ENCODE data around the gene LITAF. TPM values are rescaled to one million over a fixed set of nuclear protein-coding genes. Genes with fewer than 3 reads are reported as not detected.

Gene LITAF
- total RNA-seq, 2 experiments from 2014 or later, result 12.2 to 43.2 TPM

DNA sequence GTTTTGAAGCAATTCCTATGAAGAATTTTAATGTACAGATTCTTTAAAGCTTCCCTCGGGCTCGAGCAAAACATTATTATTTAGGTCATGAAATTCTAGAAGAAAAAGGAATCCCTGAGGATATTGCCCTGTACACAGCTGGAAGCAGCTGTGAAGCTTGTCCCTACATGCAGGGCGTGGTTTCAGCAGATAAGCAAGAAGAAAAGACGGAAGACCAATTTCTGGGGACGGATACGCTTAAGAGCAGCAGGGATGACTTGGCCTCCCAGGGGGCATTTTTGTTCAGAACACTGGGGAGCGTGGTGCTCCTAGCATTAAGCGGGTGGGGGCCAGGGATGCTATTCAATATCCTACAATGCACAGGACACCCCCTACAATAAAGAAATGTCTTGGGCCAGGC is 34.3 kb downstream of the LITAF start:
- ChIA-PET CTCF (ENCODE audit: unreplicated experiment) (no interaction called here), POLR2A (interaction anchor here (1.0 kb wide), 1 partner anchor 35 kb away, joined by 3 read pairs; the partner anchor contains the start of gene LITAF)
- intact Hi-C loops (cut with micrococcal nuclease; ENCODE audit: unreplicated experiment), result no loop called here
- no peak for TF ChIP-seq EZH2phosphoT487 (IDR thresholded peaks at IDR 0.05; ENCODE audit: borderline replicate concordance, low read depth, low read length)
- no peaks in the 10 kb centered on the region for H4K20me1 ChIP-seq (ENCODE audit: insufficient read depth, low read length)
- BruUV-seq (replicated peaks), result no TSS peak
- no peak for DNase-seq (ENCODE audit: low spot score)
- peaks cover 8% of the 10 kb centered on the region; the same call in 1 of the 2 replicates for H3K9me3 ChIP-seq (ENCODE audit: low read length)
- no peak overlapping the region for H3K4me2 ChIP-seq (ENCODE audit: low read length)
- no peaks in the 10 kb centered on the region for H3K4me1 ChIP-seq (ENCODE audit: insufficient read depth, low read length, poor library complexity, severe bottlenecking)
- no peak overlapping the region for H3K27ac ChIP-seq (ENCODE audit: low read depth, low read length, poor library complexity, severe bottlenecking)
- peaks cover 13% of the 10 kb centered on the region; the same call in 1 of the 2 replicates for H3K36me3 ChIP-seq (ENCODE audit: insufficient read depth, low read length)
- H3K79me2 ChIP-seq (ENCODE audit: insufficient read depth, low read depth, low read length), result no peaks in the 10 kb centered on the region
- no peaks in the 10 kb centered on the region for H3K9me2 ChIP-seq (ENCODE audit: insufficient read depth, low read length)
- H3K4me3 ChIP-seq (ENCODE audit: low read depth, low read length, poor library complexity, severe bottlenecking), result no peak overlapping the region
- no peak overlapping the region for H2AFZ ChIP-seq (ENCODE audit: low read length)

DNA sequence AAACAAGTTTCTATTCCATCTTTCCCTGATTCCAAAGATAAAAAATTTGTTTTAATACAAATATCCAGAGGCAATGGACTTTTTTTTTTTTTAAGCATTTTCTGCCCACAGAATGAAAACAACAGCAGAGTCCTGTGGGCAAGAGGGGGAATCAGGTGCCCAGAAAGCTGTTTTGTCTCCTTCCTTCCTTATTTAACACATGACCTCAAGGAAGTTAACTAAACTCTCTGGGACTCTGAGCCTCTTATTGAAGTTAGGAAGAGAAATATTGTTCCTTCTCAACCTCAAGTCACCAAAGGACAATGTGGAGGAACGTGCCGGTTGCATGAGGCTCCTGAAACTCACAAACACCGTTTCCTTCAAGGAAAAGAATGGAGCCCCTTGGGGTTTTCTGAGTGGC is 34.9 kb downstream of the LITAF start:
- ChIA-PET POLR2A (interaction anchor here (1.0 kb wide), 1 partner anchor 36 kb away, joined by 3 read pairs; the partner anchor contains the start of gene LITAF), CTCF (ENCODE audit: unreplicated experiment) (no interaction called here)
- Histone ChIP-seq H3K4me1 (ENCODE audit: insufficient read depth, low read length, poor library complexity, severe bottlenecking) (no peaks in the 10 kb centered on the region), H2AFZ (ENCODE audit: low read length) (no peak overlapping the region), H3K36me3 (ENCODE audit: insufficient read depth, low read length) (peaks cover 13% of the 10 kb centered on the region; the same call in 1 of the 2 replicates), H3K27ac (ENCODE audit: low read depth, low read length, poor library complexity, severe bottlenecking) (no peak overlapping the region), H4K20me1 (ENCODE audit: insufficient read depth, low read length) (no peaks in the 10 kb centered on the region), H3K9me3 (ENCODE audit: low read length) (peaks cover 6% of the 10 kb centered on the region; the same call in 1 of the 2 replicates), H3K4me3 (ENCODE audit: low read depth, low read length, poor library complexity, severe bottlenecking) (no peak overlapping the region), H3K79me2 (ENCODE audit: insufficient read depth, low read depth, low read length) (no peaks in the 10 kb centered on the region), H3K4me2 (ENCODE audit: low read length) (no peak overlapping the region), H3K9me2 (ENCODE audit: insufficient read depth, low read length) (no peaks in the 10 kb centered on the region)
- no peak for DNase-seq (ENCODE audit: low spot score)
- TF ChIP-seq CTCF (conservative IDR thresholded peaks at IDR 0.05; ENCODE audit: low read length), result no peak
- TF ChIP-seq EZH2phosphoT487 (IDR thresholded peaks at IDR 0.05; ENCODE audit: borderline replicate concordance, low read depth, low read length), result no peak
- no TSS peak for BruUV-seq (replicated peaks)
- intact Hi-C loops (cut with micrococcal nuclease; ENCODE audit: unreplicated experiment), result no loop called here

- ChIA-PET POLR2A (interaction anchor here (0.6 kb wide), 1 partner anchor 263 kb away, joined by 3 read pairs; no protein-coding TSS in a partner anchor), CTCF (ENCODE audit: unreplicated experiment) (no interaction called here)
- TF ChIP-seq CTCF (conservative IDR thresholded peaks at IDR 0.05; ENCODE audit: low read length) (no peak), EZH2phosphoT487 (IDR thresholded peaks at IDR 0.05; ENCODE audit: borderline replicate concordance, low read depth, low read length) (no peak)
- intact Hi-C loops (cut with micrococcal nuclease; ENCODE audit: unreplicated experiment), result no loop called here
- Histone ChIP-seq H3K9me2 (ENCODE audit: insufficient read depth, low read length) (no peaks in the 10 kb centered on the region), H3K36me3 (ENCODE audit: insufficient read depth, low read length) (peaks cover 6% of the 10 kb centered on the region; the same call in 1 of the 2 replicates), H4K20me1 (ENCODE audit: insufficient read depth, low read length) (no peaks in the 10 kb centered on the region), H3K27ac (ENCODE audit: low read depth, low read length, poor library complexity, severe bottlenecking) (no peak overlapping the region), H3K4me1 (ENCODE audit: insufficient read depth, low read length, poor library complexity, severe bottlenecking) (no peaks in the 10 kb centered on the region), H3K4me3 (ENCODE audit: low read depth, low read length, poor library complexity, severe bottlenecking) (no peak overlapping the region), H3K9me3 (ENCODE audit: low read length) (no peaks in the 10 kb centered on the region), H3K4me2 (ENCODE audit: low read length) (no peak overlapping the region), H2AFZ (ENCODE audit: low read length) (no peak overlapping the region), H3K79me2 (ENCODE audit: insufficient read depth, low read depth, low read length) (no peaks in the 10 kb centered on the region)
- no TSS peak for BruUV-seq (replicated peaks)
- DNase-seq (ENCODE audit: low spot score), result no peak
These were observed 35.8 kb downstream of the LITAF start for GRCh38 chr16:11550791-11551498.
